ENCODE data around the gene STAC.

- TF ChIP-seq POLR2AphosphoS5 (IDR thresholded peaks at IDR 0.05; ENCODE audit: insufficient read depth, low read depth, low read length) (no peak), EZH2 (IDR thresholded peaks at IDR 0.05; ENCODE audit: borderline replicate concordance, low read depth, low read length, severe bottlenecking) (no peak), MAX (IDR thresholded peaks at IDR 0.05; ENCODE audit: insufficient read depth, insufficient read length) (no peak), POLR2A (IDR thresholded peaks at IDR 0.05; ENCODE audit: low read depth, low read length) (no peak), CTCF (IDR thresholded peaks at IDR 0.05; ENCODE audit: extremely low read depth in 1 of 2, insufficient read depth in 1 of 2, low read depth in 1 of 2, low read length in 2 of 2) (no peak), GATA2 (IDR thresholded peaks at IDR 0.05; ENCODE audit: insufficient read depth, insufficient read length, low read depth, low read length) (no peak), FOS (IDR thresholded peaks at IDR 0.05; ENCODE audit: borderline replicate concordance, insufficient read depth, low read length) (no peak), JUN (IDR thresholded peaks at IDR 0.05; ENCODE audit: borderline replicate concordance, insufficient read depth, insufficient read length, low read depth) (no peak), MYC (IDR thresholded peaks at IDR 0.05; ENCODE audit: low read depth, low read length) (no peak)
Measured at GRCh38 chr3:36546226-36546625, 165.9 kb downstream of the STAC start.

Data from endothelial cell of umbilical vein (primary cell).